ENCODE results near the gene RAB3C. TPM values are rescaled to one million over a fixed set of nuclear protein-coding genes. Genes with fewer than 3 reads are reported as not detected.

The RAB3C gene
- total RNA-seq, 2 donors from 2014 or later = 0.41 to 2.8 TPM

GRCh38 chr5:58887311-58887710 lies 304.4 kb downstream of the RAB3C start:
- no peak for ATAC-seq (ENCODE audit: insufficient number of reproducible peaks, low FRiP score, low read depth)
- Histone ChIP-seq H3K27ac (peak overlapping the region; percentile 15 to 74), H3K9me3 (no peaks in the 10 kb centered on the region)

DNA sequence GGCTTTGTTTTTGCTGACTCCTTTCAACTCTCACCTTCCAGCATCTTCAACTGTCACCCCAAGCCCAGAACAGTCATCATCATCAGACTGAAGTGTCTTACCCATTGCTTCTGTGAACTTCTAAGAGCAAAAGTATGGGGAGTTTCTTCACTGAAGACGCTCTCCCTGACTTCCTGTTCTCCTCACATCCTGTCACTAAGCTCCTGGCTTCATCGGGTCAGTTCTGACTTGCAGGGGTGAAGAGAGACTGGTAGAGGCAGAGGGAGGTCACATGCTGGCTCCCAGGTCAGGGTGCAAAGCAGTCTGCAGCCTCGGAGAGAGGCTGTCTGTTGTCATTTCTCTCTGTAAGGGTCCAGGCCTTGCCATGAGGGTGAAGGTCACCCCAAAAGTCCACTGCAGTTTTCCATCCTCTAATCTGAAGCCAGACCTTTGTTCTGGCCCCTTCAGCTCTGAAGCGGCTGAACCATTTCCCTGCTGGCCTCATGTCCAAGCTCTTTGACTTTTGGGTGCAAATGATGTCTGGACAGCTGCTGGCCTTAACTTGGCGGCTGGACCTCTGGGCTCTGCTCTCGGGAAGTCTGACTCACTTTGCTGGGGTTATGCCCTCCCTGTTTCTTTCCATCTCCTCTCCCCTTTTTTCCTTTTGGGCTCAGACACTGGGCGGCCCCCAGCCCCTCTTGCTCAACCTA lies 305.0 kb downstream of the RAB3C start:
- H3K9me3 ChIP-seq = no peaks in the 10 kb centered on the region
- no peak for DNase-seq (ENCODE audit: low spot score)
- H3K36me3 ChIP-seq = no peaks in the 10 kb centered on the region
- H3K27me3 ChIP-seq (replicated peaks; ENCODE audit: insufficient read depth) = no peaks in the 10 kb centered on the region
- H3K27ac ChIP-seq = peak overlapping the region; percentile 15 to 74
- no peak for ATAC-seq (ENCODE audit: insufficient number of reproducible peaks, low FRiP score, low read depth)
- H3K4me3 ChIP-seq = no peak overlapping the region
- no peak for TF ChIP-seq CTCF (IDR thresholded peaks at IDR 0.05)
- peaks cover 14 to 45% of the 10 kb centered on the region in 2 donors for H3K4me1 ChIP-seq (ENCODE audit: control insufficient read depth in 1 of 2, low read depth in 2 of 2)

More at GRCh38 chr5:58887311-58887710, 304.4 kb downstream of the RAB3C start:
- H3K27me3 ChIP-seq (replicated peaks; ENCODE audit: insufficient read depth) = no peaks in the 10 kb centered on the region
- no peak for DNase-seq (ENCODE audit: low spot score)
- peaks cover 14 to 44% of the 10 kb centered on the region in 2 donors for H3K4me1 ChIP-seq (ENCODE audit: control insufficient read depth in 1 of 2, low read depth in 2 of 2)
- no peak for TF ChIP-seq CTCF (IDR thresholded peaks at IDR 0.05)
- no peaks in the 10 kb centered on the region for H3K36me3 ChIP-seq
- H3K4me3 ChIP-seq = no peak overlapping the region

GRCh38 chr5:58890265-58890664 lies 307.4 kb downstream of the RAB3C start:
- peak overlapping the region in 1 of 2 donors; percentile 81 for H3K27ac ChIP-seq
- DNase-seq (ENCODE audit: low spot score) (no peak), ATAC-seq (ENCODE audit: insufficient number of reproducible peaks, low FRiP score, low read depth) (no peak)
- TF ChIP-seq CTCF (IDR thresholded peaks at IDR 0.05) = no peak
- no peaks in the 10 kb centered on the region for H3K36me3 ChIP-seq
- H3K27me3 ChIP-seq (replicated peaks; ENCODE audit: insufficient read depth) = no peaks in the 10 kb centered on the region
- H3K9me3 ChIP-seq = no peaks in the 10 kb centered on the region
- H3K4me3 ChIP-seq = no peak overlapping the region
- peaks cover 14 to 45% of the 10 kb centered on the region in 2 donors for H3K4me1 ChIP-seq (ENCODE audit: control insufficient read depth in 1 of 2, low read depth in 2 of 2)

DNA sequence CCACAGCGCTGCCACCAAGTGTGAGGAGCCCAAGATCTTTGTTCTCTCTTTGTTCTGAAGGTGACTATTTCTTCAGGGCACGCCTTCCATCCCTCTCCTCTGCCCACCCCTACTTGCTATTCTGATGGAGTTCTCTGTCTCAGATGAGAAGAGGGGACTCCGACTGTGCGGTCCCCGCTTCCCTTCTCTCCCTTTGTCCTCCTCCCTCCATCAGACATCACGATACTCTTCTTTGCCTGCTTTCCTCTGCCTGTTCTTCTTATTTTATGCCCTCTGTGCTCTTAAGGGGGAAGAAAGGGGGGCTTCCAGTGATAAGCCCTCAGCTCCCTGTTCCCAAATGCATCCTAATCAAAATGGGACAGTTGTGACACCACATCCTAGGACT lies 307.8 kb downstream of the RAB3C start:
- peaks cover 14 to 42% of the 10 kb centered on the region in 2 donors for H3K4me1 ChIP-seq (ENCODE audit: control insufficient read depth in 1 of 2, low read depth in 2 of 2)
- H3K4me3 ChIP-seq = no peak overlapping the region
- H3K36me3 ChIP-seq = no peaks in the 10 kb centered on the region
- no peaks in the 10 kb centered on the region for H3K9me3 ChIP-seq
- H3K27ac ChIP-seq = peak overlapping the region; percentile 63 to 81
- TF ChIP-seq CTCF (IDR thresholded peaks at IDR 0.05) = no peak
- DNase-seq (ENCODE audit: low spot score) (no peak), ATAC-seq (ENCODE audit: insufficient number of reproducible peaks, low FRiP score, low read depth) (no peak)
- H3K27me3 ChIP-seq (replicated peaks; ENCODE audit: insufficient read depth) = no peaks in the 10 kb centered on the region

- TF ChIP-seq CTCF (IDR thresholded peaks at IDR 0.05) = peak; percentile 65
- Histone ChIP-seq H3K27ac (peak overlapping the region; percentile 63 to 81), H3K4me3 (peak overlapping the region; percentile 59), H3K27me3 (replicated peaks; ENCODE audit: insufficient read depth) (no peaks in the 10 kb centered on the region), H3K36me3 (no peaks in the 10 kb centered on the region), H3K9me3 (no peaks in the 10 kb centered on the region), H3K4me1 (ENCODE audit: control insufficient read depth in 1 of 2, low read depth in 2 of 2) (peaks cover 14 to 36% of the 10 kb centered on the region in 2 donors)
- ATAC-seq (ENCODE audit: insufficient number of reproducible peaks, low FRiP score, low read depth) (peak; percentile 77), DNase-seq (ENCODE audit: low spot score) (peak; percentile 41)
Observed at GRCh38 chr5:58891086-58891970, 308.5 kb downstream of the RAB3C start.
